HPDE6-E6E7 (cell line): ENCODE results near the gene MOCS3.
"Not testable (repeated sequence)": the region's sequence is repeated elsewhere in the genome, so short reads cannot be mapped to it uniquely, and the experiment has no call there.

Source experiments
- DNase-seq: peaks from one replicate; pipeline ENCODE4 v3.0.0; 2011; ENCODE audit warnings: missing footprints; ENCODE audit errors: extremely low spot score

The MOCS3 gene

DNA sequence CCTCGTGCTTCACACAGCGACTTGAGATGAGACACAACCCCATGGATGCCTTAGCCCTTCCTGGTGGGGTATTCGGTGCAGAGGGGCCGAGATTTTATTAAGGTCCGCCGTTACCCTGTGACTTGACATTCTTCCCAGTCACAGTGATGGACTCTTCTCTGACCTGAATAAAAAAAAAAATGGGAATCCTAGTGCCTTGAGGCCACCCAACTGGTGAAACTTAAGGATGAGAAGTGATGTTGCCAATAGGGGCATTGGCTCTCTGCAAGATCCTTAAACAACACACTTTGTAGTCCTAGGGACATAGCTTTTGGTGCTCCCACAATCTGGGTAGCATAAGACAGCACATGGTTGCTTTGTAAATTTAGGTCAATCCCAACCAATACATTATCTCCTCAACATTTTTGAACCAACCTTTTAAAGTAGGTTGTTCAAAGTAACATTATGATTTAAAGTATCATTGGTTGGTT, 26.6 kb upstream of the MOCS3 start:
- DNase-seq: no peak

DNA sequence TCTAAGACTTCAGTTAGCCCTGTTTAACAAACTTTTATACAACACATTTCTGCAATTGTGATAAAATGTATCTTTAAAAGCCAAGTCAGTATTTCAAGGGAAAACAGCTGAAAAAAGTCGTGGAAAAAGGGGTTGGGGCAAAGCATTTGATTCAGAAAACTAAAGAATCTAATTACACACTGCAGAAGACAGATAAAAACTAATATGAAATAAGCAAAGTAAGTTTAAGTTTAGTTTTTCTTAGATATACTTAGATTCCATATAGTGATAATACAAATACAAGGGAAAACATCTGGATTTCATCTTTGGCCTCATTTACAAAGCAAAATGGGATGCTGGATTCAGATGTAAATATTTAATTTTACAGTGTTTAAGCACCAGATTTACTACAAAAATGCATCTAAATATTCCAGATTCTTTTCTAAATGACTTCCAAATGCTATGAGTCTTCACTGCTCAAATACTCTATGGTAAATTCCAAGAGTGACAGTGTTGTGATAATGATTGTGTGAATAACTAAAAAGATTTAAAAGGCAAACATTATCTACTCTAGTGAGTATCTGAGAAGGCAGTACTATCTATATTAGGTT, 25.8 kb upstream of the MOCS3 start:
- no peak for DNase-seq

- no peak for DNase-seq
Observed at GRCh38 chr20:50933589-50933988, 25.0 kb upstream of the MOCS3 start.

- no peak for DNase-seq
Observed at GRCh38 chr20:50943069-50943468, 15.5 kb upstream of the MOCS3 start.

DNA sequence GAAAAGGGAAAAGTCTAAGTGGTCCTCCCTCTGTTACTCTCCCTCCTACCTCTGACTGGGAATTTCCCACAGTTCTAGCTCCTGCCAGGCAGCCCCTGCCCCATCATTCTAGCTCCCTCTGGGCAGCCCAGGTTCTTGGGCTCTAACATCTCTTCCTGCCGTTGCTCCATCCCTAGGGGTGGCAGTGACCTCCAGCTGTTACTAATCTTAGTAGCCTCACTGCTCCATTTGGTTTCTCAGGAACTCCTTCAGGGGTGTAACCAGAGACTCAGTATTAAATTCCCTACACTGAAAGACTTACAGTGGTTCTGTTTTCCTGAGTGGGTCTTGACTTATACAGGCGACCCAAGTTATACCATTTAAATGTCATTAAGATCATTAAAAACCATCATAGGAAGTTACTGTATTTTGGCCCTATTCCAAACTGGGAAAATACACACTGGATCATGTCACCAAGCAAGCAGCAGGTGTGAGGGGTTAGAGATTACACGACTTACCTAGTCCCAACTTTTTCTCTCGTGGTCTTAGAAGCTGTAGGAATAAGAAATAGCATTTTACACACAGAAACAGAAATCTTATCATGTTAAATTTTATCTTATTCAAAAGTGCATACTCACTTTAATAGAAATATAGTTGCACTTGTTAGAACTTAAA, 10.4 kb upstream of the MOCS3 start:
- no peak for DNase-seq

GRCh38 chr20:50953196-50953595, 5.4 kb upstream of the MOCS3 start:
- no peak for DNase-seq

DNA sequence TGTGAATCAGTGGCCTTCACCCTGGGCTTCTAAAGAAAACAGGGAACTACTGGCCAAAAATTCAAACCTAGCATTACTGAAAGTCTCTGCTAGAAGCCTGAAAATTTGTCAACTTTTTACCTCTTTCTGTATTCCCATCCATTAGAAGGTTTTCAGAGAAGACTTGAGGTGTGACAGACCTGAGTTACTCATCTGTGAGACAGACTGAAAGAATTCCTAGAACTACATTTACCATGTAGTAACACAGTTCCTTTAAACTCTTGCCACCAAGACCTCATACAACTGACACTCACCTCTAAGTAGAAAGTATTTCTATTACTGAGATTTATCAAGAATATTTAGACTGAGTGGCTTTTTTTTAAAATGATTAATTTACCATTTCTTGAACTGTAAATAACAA, 4.8 kb upstream of the MOCS3 start:
- DNase-seq: no peak

GRCh38 chr20:50957276-50957675, 1.3 kb upstream of the MOCS3 start:
- DNase-seq: no peak

GRCh38 chr20:50957798-50958614, 612 bp upstream of the MOCS3 start, which contains the start of gene DPM1:
TSS of gene DPM1 (minus strand) at chr20:50958532. CDS start at chr20:50958523, 9 bp downstream.
- peak; percentile 92 for DNase-seq

GRCh38 chr20:50959543-50960126, 1.0 kb downstream of the MOCS3 start:
- DNase-seq: peak; percentile 64

- no peak for DNase-seq
Observed at GRCh38 chr20:50967586-50967985, 9.0 kb downstream of the MOCS3 start.

- no peak for DNase-seq
Observed at GRCh38 chr20:50968289-50968688, 9.7 kb downstream of the MOCS3 start.

- no peak for DNase-seq
Observed at GRCh38 chr20:50969435-50969834, 10.8 kb downstream of the MOCS3 start.

GRCh38 chr20:50969912-50970311, 11.3 kb downstream of the MOCS3 start:
- DNase-seq: no peak

GRCh38 chr20:50975701-50976330, 17.2 kb downstream of the MOCS3 start:
- DNase-seq: no peak

DNA sequence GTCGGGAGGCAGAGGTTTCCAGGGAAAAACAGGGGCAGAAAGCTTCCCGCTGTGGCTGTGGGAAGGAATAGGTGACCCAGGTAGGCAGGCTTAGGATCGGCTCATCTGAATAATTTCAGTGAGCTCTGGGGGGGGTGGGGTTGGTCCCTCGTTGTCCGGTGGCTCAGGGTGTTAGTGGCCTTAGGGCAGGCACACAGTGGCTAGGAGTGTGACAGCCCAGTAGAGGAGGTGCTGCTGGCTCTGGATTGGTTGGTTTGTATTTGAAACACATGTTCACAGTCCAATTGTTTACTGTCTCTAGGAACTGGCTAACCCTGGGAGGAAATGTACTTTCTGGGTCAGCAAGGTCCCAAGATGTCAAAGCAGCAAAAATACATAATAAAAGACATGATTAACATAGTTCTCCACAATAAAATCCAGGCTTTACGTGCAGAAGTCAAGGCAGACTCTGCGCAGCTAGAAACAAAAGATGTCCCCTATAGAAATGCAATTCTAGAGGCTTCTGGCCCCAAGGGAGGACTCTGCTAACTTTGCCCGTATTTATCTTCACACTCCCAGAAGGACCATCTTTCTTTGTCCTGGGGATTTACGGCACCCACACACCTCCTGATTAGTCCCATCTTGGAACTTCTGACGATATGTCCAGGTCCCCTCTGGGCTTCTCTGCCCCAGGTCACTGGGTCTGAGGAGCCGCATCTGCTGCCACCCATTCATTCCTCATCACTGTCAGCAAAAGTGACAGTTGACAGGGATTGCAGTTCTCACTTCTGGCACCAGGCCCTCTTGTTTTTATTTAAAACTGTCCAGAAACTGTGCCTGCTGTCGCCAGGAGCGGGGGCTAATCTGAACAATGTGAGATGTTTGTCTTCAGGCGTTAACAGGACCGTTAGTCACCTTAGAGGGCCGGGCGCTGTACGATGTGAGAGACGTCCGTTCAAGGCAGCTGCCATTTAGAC, 18.7 kb downstream of the MOCS3 start:
- no peak for DNase-seq

- DNase-seq: not testable (repeated sequence)
Observed at GRCh38 chr20:50978533-50978932, 19.9 kb downstream of the MOCS3 start.

DNA sequence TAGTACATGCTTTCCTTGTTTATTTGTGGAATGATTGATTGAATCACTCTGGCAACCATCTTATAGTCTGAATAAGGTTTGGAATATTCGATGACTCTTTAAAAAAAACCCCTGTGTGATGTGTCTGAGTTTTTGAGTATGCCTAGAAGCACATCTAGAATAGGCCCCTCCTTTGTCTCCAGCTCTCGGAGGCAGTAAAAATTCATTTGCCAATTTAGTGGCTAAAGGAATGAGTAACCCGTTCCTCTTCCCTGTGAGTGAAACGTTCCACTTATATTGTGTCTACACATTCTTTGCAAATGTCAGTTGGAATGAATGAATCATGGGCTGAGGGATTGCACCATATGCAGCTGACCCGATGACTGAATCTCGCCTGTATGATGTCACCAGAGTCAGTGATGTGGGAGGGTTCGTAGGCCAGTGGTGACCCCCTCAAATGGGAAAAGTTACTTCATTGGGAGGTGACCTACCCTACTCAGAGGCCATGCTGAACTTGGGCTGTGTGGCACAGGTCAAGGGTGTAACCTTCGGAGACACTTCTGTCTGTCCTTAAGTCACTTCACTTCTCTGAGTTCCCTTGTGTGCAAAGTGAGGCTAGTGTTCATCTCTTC, 21.6 kb downstream of the MOCS3 start:
- DNase-seq: peak; percentile 99

DNA sequence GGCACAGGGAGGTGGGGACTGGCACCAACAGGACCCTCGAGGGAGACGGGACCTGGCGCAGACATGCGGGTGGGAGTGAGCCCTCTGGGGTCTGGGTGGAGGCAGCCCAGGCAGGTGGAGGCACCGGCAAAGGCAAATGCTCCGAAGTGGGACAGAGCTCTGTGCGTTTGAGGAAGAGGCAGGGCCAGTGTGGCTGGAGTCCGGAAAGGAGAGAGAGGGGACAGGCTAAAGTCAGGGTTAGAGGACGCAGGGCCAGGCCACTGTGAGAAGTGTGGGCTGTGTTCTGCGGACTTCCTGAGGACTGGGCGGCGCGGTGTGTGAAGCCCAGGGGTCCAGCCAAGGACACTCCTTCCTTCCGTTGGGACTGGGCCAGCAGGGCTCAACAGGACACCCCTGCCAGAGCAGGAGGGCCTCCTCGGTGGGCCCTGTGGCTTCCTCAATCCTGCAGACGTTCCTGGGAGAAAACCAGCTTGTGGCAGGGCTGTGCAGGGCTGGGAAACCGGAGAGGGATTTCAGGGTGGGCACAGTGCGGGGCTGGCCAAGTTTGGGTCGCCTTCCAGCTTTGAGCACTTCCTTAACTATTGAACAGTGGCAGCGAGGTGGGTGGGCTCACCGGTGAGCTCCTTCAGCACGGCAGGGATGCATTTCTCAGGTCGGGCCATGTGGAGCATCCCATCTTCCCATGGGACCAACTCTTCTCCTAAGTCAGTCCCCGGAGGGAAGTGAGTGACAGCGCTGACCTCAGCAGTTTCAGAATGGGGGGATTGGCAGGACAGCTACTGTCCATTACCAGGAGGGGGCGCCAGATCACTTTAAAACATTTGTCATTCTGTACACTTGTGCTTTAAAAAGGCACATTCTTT, 22.5 kb downstream of the MOCS3 start:
- DNase-seq: peak; percentile 68
